ENCODE data around the gene KNCN.

Gene KNCN

GRCh38 chr1:46544561-46545240, 6.7 kb downstream of the KNCN start:
- TF ChIP-seq GATA3 (IDR thresholded peaks at IDR 0.05; ENCODE audit: low read depth, low read length), result no peak
- TF ChIP-seq GATA2 (IDR thresholded peaks at IDR 0.05; ENCODE audit: low read depth, low read length), result no peak

- TF ChIP-seq GATA3 (IDR thresholded peaks at IDR 0.05; ENCODE audit: low read depth, low read length) (no peak), GATA2 (IDR thresholded peaks at IDR 0.05; ENCODE audit: low read depth, low read length) (no peak)
Measured at GRCh38 chr1:46543761-46544560, 7.5 kb downstream of the KNCN start.

- TF ChIP-seq GATA3 (IDR thresholded peaks at IDR 0.05; ENCODE audit: low read depth, low read length) (no peak), GATA2 (IDR thresholded peaks at IDR 0.05; ENCODE audit: low read depth, low read length) (no peak)
Measured at GRCh38 chr1:46543382-46543760, 8.1 kb downstream of the KNCN start.

- TF ChIP-seq GATA2 (IDR thresholded peaks at IDR 0.05; ENCODE audit: low read depth, low read length) (no peak), GATA3 (IDR thresholded peaks at IDR 0.05; ENCODE audit: low read depth, low read length) (no peak)
Measured at GRCh38 chr1:46539972-46540371, 11.5 kb downstream of the KNCN start.

- TF ChIP-seq GATA3 (IDR thresholded peaks at IDR 0.05; ENCODE audit: low read depth, low read length) (no peak), GATA2 (IDR thresholded peaks at IDR 0.05; ENCODE audit: low read depth, low read length) (no peak)
Measured at GRCh38 chr1:46538147-46538546, 13.3 kb downstream of the KNCN start.

- TF ChIP-seq GATA2 (IDR thresholded peaks at IDR 0.05; ENCODE audit: low read depth, low read length) (no peak), GATA3 (IDR thresholded peaks at IDR 0.05; ENCODE audit: low read depth, low read length) (no peak)
Measured at GRCh38 chr1:46537651-46538050, 13.8 kb downstream of the KNCN start.

GRCh38 chr1:46536527-46536926, 14.9 kb downstream of the KNCN start:
- TF ChIP-seq GATA3 (IDR thresholded peaks at IDR 0.05; ENCODE audit: low read depth, low read length) (no peak), GATA2 (IDR thresholded peaks at IDR 0.05; ENCODE audit: low read depth, low read length) (no peak)

- no peak for TF ChIP-seq GATA2 (IDR thresholded peaks at IDR 0.05; ENCODE audit: low read depth, low read length)
- no peak for TF ChIP-seq GATA3 (IDR thresholded peaks at IDR 0.05; ENCODE audit: low read depth, low read length)
Measured at GRCh38 chr1:46535063-46535462, 16.4 kb downstream of the KNCN start.

GRCh38 chr1:46533179-46533864, 18.1 kb downstream of the KNCN start:
- TF ChIP-seq GATA3 (IDR thresholded peaks at IDR 0.05; ENCODE audit: low read depth, low read length) (no peak), GATA2 (IDR thresholded peaks at IDR 0.05; ENCODE audit: low read depth, low read length) (no peak)

GRCh38 chr1:46532498-46533178, 18.8 kb downstream of the KNCN start:
- no peak for TF ChIP-seq GATA3 (IDR thresholded peaks at IDR 0.05; ENCODE audit: low read depth, low read length)
- TF ChIP-seq GATA2 (IDR thresholded peaks at IDR 0.05; ENCODE audit: low read depth, low read length), result no peak

- TF ChIP-seq GATA3 (IDR thresholded peaks at IDR 0.05; ENCODE audit: low read depth, low read length) (no peak), GATA2 (IDR thresholded peaks at IDR 0.05; ENCODE audit: low read depth, low read length) (no peak)
Measured at GRCh38 chr1:46532095-46532494, 19.4 kb downstream of the KNCN start.

GRCh38 chr1:46530791-46531409, 20.5 kb downstream of the KNCN start:
- TF ChIP-seq GATA2 (IDR thresholded peaks at IDR 0.05; ENCODE audit: low read depth, low read length), result no peak
- TF ChIP-seq GATA3 (IDR thresholded peaks at IDR 0.05; ENCODE audit: low read depth, low read length), result no peak

GRCh38 chr1:46530311-46530710, 21.1 kb downstream of the KNCN start:
- TF ChIP-seq GATA2 (IDR thresholded peaks at IDR 0.05; ENCODE audit: low read depth, low read length) (no peak), GATA3 (IDR thresholded peaks at IDR 0.05; ENCODE audit: low read depth, low read length) (no peak)
